ENCODE measurements around the gene NAT8L.

NAT8L gene

DNA sequence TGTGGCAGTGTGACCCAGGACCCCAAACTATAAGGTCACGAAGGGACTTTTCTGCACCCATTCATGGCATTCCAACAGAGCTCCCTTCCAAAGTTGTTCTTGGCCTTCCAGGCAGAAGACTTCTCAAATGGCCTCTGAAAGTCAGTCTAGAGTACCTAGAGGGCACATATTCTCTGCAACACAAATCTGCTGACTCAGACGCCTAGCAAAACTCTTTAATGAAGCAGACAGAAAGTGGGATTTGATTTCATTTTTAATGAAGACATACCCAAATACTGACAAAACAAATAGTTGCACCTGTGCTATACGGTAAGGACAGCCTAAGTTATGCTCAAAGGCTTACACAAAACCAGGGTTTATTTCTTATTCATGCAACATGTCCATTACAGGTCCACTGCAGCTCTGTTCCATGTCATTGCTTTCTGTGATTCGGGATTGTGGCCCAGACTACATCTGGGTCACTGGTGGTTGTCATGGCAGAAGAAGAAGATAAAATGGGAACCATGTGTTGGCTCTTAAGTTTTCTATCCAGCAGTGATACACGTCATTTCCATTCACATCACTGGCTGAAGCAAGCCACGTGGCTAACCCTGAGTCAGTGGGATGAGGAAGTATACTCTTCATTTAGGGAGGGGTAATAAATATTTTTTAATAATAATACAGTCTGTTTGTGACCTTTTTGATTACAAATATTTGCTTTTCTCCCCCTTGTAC, 57.7 kb downstream of the NAT8L start:
- no peak for DNase-seq (ENCODE audit: low read depth)
- H3K4me3 ChIP-seq (ENCODE audit: low read depth, low read length): no peak overlapping the region
- TF ChIP-seq, protein P1, sequence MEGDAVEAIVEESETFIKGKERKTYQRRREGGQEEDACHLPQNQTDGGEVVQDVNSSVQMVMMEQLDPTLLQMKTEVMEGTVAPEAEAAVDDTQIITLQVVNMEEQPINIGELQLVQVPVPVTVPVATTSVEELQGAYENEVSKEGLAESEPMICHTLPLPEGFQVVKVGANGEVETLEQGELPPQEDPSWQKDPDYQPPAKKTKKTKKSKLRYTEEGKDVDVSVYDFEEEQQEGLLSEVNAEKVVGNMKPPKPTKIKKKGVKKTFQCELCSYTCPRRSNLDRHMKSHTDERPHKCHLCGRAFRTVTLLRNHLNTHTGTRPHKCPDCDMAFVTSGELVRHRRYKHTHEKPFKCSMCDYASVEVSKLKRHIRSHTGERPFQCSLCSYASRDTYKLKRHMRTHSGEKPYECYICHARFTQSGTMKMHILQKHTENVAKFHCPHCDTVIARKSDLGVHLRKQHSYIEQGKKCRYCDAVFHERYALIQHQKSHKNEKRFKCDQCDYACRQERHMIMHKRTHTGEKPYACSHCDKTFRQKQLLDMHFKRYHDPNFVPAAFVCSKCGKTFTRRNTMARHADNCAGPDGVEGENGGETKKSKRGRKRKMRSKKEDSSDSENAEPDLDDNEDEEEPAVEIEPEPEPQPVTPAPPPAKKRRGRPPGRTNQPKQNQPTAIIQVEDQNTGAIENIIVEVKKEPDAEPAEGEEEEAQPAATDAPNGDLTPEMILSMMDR (IDR thresholded peaks at IDR 0.05; ENCODE audit: low read depth, low read length, missing control alignments): no peak
